Measurements from ENCODE around the gene GRK6. TPM values are rescaled to one million over a fixed set of nuclear protein-coding genes. Genes with fewer than 3 reads are reported as not detected.

The GRK6 gene
- total and polyA plus RNA-seq, 3 donors from 2014 or later, result 32.6 to 57.0 (median 51.8) TPM

DNA sequence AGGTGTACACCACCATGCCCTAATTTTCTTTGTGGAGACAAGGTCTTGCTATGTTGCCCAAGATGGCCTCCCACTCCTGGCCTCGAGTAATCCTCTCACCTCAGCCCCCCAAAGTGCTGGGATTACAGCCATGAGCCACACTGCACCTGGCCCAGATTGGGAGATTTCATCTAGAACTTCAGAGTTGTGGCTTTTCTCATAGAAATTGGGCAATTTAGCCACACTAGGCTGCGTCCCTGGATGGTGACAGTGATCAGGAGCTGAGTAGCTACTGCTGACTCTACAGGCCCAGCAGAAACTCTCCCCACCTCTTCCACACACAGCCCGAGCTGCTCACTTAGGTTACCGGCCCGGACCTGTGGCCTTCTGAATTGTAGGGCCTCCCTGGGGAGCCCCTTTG is 33.7 kb upstream of the GRK6 start:
- DNase-seq, result no peak
- intact Hi-C loops (cut with DNase I; ENCODE audit: low total_unique reads), result loop anchor here (10.0 kb wide), 1 partner anchor 112 kb away; the partner anchor contains the start of gene DOK3
- TF ChIP-seq, protein P1, sequence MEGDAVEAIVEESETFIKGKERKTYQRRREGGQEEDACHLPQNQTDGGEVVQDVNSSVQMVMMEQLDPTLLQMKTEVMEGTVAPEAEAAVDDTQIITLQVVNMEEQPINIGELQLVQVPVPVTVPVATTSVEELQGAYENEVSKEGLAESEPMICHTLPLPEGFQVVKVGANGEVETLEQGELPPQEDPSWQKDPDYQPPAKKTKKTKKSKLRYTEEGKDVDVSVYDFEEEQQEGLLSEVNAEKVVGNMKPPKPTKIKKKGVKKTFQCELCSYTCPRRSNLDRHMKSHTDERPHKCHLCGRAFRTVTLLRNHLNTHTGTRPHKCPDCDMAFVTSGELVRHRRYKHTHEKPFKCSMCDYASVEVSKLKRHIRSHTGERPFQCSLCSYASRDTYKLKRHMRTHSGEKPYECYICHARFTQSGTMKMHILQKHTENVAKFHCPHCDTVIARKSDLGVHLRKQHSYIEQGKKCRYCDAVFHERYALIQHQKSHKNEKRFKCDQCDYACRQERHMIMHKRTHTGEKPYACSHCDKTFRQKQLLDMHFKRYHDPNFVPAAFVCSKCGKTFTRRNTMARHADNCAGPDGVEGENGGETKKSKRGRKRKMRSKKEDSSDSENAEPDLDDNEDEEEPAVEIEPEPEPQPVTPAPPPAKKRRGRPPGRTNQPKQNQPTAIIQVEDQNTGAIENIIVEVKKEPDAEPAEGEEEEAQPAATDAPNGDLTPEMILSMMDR (IDR thresholded peaks at IDR 0.05), result no peak
- no peak for TF ChIP-seq POLR2A (IDR thresholded peaks at IDR 0.05)
- no peaks in the 10 kb centered on the region for H3K9me3 ChIP-seq
- H3K4me1 ChIP-seq, result no peaks in the 10 kb centered on the region
- H3K27me3 ChIP-seq, result no peaks in the 10 kb centered on the region
- H3K27ac ChIP-seq, result no peak overlapping the region
- 91% methylated on average over 4 to 5 of the region's 5 CpGs for WGBS, 2 donors
- no peak overlapping the region for H3K4me3 ChIP-seq
- H3K36me3 ChIP-seq (ENCODE audit: low read depth, missing control alignments), result no peaks in the 10 kb centered on the region

DNA sequence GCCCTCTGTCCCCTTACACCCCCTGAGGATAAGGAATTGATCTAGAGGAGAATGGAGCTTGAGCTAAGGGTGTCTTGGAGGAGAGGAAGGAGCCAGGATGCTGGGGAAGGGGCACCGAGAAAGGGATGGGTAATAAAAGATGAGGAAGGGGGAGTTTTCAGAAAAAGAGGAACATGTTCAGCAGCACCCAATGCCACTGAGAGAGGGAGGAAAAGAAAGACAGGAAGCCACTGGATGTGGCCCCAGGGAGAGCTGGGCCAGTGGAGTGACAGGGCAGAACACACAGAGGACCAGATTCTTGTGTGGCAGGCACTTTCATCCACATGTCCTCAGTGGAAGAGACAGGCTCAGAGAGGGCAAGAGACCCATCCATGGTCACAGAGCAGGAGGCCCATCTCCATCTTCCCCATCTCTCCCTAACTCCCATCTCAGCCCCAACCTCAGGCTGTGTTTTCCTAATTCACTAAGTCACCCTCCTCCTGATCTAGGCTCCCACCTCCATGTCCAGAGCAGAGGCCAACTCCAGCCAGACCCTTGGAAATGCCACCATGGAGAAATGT is 33.2 kb upstream of the GRK6 start:
- Histone ChIP-seq H3K4me1 (no peaks in the 10 kb centered on the region), H3K4me3 (no peak overlapping the region), H3K27ac (no peak overlapping the region), H3K36me3 (ENCODE audit: low read depth, missing control alignments) (no peaks in the 10 kb centered on the region), H3K27me3 (no peaks in the 10 kb centered on the region), H3K9me3 (no peaks in the 10 kb centered on the region)
- no peak for DNase-seq
- intact Hi-C loops (cut with DNase I; ENCODE audit: low total_unique reads), result loop anchor here (10.0 kb wide), 1 partner anchor 112 kb away; the partner anchor contains the start of gene DOK3
- whole genome bisulfite sequencing, 2 donors, result 81 to 86% methylated on average over 1 of the region's 1 CpG
- TF ChIP-seq, protein P1 (IDR thresholded peaks at IDR 0.05), result no peak

DNA sequence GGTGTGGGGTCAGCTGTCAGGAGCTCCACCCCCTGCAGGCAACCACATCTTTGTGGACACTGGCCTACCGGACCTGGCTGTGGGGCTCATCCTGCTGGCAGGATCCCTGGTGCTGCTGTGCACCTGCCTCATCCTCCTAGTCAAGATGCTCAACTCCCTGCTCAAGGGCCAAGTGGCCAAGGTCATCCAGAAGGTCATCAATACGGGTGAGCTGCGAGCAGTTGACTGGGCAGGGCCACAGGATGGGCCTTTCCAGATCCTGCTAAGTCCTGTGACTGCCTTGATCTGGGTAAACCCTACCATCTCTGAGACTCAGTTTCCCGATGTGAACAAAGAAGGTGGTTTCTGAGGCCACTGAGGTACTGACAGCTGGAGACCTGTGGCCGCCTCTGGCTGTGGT is 32.5 kb upstream of the GRK6 start:
- Histone ChIP-seq H3K36me3 (ENCODE audit: low read depth, missing control alignments) (no peaks in the 10 kb centered on the region), H3K27me3 (no peaks in the 10 kb centered on the region), H3K9me3 (no peaks in the 10 kb centered on the region), H3K4me3 (no peak overlapping the region), H3K27ac (no peak overlapping the region), H3K4me1 (no peaks in the 10 kb centered on the region)
- 77 to 90% methylated on average over 2 to 5 of the region's 5 CpGs for WGBS, 2 donors
- TF ChIP-seq, protein P1 (IDR thresholded peaks at IDR 0.05), result no peak
- TF ChIP-seq POLR2A (IDR thresholded peaks at IDR 0.05), result no peak
- intact Hi-C loops (cut with DNase I; ENCODE audit: low total_unique reads), result loop anchor here (10.0 kb wide), 1 partner anchor 111 kb away; the partner anchor contains the start of gene DOK3
- DNase-seq, result no peak

DNA sequence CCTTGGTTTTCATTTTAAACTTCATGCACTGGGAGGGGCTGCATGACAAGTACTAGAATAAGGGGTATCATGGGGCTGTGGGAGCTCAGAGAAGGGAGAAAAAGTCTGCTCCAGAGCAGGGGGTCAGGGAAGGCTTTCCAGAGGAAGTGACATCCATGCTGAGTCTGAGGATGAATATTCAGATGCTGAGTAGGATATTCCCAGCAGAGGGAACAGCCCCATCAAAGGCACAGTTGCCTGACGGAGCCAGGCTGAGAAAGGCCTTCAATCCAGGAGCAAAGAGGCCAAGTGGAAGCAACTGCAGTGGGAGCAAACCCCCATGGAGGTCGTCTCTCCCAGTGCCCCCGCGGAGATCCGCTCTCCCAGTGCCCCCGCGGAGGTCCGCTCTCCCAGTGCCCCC is 30.4 kb upstream of the GRK6 start:
- H3K27me3 ChIP-seq, result no peaks in the 10 kb centered on the region
- no peak overlapping the region for H3K27ac ChIP-seq
- no peak overlapping the region for H3K4me3 ChIP-seq
- no peaks in the 10 kb centered on the region for H3K9me3 ChIP-seq
- intact Hi-C loops (cut with DNase I; ENCODE audit: low total_unique reads), result loop anchor here (10.0 kb wide), 1 partner anchor 109 kb away; the partner anchor contains the start of gene DOK3
- no peak for DNase-seq
- TF ChIP-seq, protein P1 (IDR thresholded peaks at IDR 0.05), result no peak
- TF ChIP-seq POLR2A (IDR thresholded peaks at IDR 0.05), result no peak
- WGBS, 2 donors, result 51 to 65% methylated on average over 6 to 8 of the region's 8 CpGs
- H3K4me1 ChIP-seq, result no peaks in the 10 kb centered on the region
- H3K36me3 ChIP-seq (ENCODE audit: low read depth, missing control alignments), result no peaks in the 10 kb centered on the region

DNA sequence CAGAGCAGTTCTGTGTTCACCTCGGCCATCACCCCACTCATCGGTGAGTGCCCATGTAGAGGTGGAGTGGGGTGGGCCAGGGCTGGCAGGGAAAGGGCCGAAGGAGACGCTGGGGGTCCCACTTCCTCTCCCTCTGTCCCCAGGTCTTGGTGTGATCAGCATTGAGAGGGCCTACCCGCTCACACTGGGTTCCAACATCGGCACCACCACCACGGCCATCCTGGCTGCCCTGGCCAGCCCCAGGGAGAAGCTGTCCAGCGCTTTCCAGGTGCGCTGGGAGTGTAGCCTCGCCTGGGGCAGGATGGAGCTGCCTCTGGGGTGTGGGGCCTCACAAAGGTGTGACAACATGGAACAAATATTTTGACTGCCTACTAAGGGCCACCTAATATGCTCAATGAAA is 29.7 kb upstream of the GRK6 start:
- no peak for TF ChIP-seq POLR2A (IDR thresholded peaks at IDR 0.05)
- TF ChIP-seq, protein P1 (IDR thresholded peaks at IDR 0.05), result no peak
- no peaks in the 10 kb centered on the region for H3K36me3 ChIP-seq (ENCODE audit: low read depth, missing control alignments)
- no peak overlapping the region for H3K4me3 ChIP-seq
- intact Hi-C loops (cut with DNase I; ENCODE audit: low total_unique reads), result loop anchor here (10.0 kb wide), 1 partner anchor 108 kb away; the partner anchor contains the start of gene DOK3
- H3K27me3 ChIP-seq, result no peaks in the 10 kb centered on the region
- H3K4me1 ChIP-seq, result no peaks in the 10 kb centered on the region
- 87 to 90% methylated on average over 9 to 10 of the region's 10 CpGs for WGBS, 2 donors
- no peak for DNase-seq
- H3K9me3 ChIP-seq, result no peaks in the 10 kb centered on the region
- H3K27ac ChIP-seq, result no peak overlapping the region
